M059J (cell line): ENCODE results near the gene PHTF2. TPM values are rescaled to one million over a fixed set of nuclear protein-coding genes. Genes with fewer than 3 reads are reported as not detected.

Source experiments
- DNase-seq: peaks from one replicate; pipeline ENCODE4 v3.0.0-alpha.2; 2012; ENCODE audit warnings: low read depth
- total RNA-seq: library from RNA; depleted of rRNA; stranded (reverse); fragments of >200 nt; shearing (Covaris generic); gene quantifications from 2 replicates; pipeline ENCODE4 v1.2.3, GENCODE V29; 2014

PHTF2 gene
- total RNA-seq, 1 experiment from 2014 or later, result 46.0 TPM

DNA sequence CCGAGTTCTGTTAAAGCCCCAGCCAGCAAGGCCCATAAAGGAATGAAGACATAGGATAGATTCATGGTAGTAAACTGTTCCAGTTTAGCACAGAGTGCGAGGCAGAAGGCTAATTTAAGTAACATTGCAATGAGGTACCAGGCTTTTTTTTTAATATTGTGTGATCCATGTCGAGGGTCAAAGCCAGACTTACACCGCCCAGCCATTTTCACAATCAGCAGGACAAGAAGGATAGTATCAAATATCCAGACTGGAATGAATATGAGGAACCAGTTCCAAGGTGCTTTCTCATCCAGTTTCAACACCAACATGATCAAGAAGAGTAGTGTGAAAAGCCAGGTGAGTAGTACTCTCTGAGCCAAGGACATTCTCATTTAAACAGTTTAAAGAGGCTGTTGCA is 4.6 kb upstream of the PHTF2 start:
- no peak for DNase-seq

DNA sequence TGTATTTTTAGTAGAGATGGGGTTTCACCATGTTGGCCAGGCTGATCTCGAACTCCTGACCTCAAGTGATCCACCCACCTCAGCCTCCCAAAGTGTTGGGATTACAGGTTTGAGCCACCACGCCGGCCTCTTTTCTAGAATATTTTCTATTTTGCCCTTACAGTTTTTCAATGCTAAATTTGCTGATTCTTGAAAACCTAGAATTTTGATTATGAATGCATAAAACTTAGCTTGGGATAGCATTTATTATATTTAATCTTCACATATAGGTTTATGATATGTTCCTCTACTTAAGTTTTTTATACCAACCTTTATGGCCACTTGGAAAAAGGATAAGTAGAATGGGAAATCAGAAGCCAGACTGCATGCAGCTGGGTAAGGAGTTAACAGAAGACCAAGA is 2.5 kb upstream of the PHTF2 start:
- DNase-seq, result no peak

DNA sequence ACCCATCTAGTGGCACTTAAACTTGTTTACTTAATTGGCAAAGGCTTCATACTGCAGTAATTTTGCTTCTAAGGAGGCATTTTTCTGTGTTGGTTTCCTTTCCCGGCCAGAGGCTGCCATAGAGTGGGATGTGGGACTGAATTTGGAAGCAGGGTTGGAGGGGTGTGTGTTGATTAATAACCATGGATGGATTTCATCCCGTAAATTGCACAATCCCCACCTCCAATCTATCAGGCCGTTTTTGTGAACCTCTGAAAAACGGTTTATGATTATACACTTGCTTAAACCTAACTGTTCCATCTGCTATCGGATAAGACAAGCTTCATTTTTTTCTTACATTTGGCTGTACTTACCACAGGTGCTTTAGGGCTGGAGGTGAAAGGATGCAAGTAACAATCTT is 1.6 kb upstream of the PHTF2 start:
- no peak for DNase-seq

DNA sequence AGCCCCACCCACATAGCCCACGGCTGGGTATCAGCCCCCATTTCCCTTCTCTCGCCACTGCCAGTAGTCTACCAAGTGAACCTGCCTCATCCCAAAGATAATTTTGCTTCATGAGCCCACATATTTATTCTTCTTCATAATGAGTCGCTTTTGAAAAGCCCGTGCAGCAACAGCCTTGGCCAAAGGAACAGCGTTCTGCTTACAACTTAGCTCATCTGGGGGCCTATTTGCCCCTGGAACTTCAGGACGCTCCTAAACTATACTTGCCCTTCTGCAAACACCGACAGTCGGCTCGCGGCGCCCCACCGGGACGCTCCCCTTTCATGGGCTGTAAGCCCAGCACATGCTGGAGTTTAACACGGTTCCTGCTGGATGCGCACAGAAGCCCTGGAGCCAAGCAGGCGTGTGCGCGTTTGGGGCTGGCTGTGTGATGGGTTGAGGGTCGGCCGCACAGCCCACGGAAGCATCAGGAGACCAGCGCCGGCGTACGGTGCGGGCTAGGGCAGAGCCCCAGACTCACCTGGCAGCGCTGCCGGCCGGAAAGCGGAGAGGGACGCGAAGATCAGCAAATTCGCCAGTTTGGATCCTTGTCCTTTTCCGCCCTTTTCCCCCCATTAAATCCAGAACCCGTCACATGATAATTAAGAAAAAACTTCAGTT is 709 bp upstream of the PHTF2 start:
- DNase-seq, result no peak

DNA sequence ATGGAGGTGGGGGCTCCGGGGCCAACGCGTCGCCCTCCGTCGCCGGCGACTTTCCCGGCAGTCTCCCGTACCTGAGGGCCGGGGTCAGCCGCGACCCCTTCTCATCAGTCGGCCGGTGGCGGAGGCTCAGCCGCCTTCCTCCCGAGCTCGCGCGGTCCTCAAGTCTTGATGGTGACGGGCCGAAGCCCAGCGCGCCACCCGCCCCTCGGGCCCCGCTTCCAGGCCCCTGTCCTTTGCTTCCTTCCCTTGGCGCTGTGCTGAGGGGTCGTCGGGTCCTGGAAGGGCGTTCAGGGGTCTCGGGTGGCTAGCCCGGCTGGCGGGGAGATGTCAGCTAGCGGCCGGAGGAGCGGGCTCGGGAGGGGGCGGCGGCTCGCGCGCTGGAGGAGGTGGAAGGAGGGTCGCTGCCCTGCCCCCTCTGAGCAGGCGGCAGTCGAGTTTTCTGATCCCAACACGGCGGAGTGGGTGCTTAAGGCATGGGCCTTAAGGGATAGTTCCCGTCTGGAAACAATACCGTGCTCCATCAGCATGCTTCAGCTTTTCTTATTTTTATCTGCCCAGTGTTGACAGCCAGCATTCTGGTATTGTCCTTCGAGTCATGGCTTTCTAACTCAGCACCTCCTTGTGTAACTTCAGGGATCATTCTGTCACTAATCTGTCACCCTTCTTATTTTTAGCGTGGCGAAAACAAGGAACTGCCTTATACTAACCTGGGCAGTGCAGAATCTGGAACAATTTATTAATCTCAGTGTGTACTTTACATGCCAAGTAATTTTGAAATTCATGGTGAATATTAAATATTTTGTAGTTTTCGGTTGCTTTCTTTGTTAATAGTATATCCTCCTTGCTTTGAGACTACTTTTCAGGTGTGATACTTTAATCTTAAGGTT is 748 bp downstream of the PHTF2 start:
- DNase-seq, result peak; percentile 49

DNA sequence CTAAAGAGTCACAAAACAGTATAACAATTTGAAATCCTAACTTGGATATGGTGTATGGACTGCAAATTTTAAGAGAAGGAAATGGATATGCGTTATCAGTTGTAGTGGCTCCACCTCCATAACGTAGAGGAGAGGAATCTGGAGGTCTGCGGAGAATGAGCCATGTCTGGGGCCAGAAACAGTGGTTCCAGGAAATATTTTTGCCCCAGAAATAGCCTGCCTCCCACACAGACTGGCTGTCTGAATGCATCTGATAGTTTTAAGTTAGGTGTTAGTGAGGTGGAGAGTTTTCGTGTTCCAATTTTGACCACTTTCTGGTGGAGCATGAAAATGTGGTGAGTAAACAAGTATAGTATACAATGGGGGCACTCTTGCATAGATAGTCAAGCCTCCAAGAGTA is 1.6 kb downstream of the PHTF2 start:
- DNase-seq, result no peak

DNA sequence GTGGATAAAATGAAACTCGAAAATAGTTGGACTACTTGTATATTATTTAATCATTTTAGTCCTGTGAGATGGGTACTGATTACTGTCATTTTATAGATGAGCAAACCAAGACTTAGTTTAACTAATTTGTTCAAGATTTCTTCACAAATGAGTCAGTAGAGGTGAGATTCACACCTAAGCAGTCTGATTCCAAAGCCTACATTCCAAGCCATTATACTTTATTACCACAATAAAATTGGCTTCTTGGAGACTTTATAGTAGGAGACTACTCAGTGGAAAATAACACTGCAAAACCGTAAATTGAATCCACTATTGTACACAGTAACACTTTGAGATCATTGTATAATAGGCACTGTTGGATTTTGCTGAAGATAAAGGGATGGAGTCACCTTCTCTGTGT is 2.2 kb downstream of the PHTF2 start:
- DNase-seq, result no peak

DNA sequence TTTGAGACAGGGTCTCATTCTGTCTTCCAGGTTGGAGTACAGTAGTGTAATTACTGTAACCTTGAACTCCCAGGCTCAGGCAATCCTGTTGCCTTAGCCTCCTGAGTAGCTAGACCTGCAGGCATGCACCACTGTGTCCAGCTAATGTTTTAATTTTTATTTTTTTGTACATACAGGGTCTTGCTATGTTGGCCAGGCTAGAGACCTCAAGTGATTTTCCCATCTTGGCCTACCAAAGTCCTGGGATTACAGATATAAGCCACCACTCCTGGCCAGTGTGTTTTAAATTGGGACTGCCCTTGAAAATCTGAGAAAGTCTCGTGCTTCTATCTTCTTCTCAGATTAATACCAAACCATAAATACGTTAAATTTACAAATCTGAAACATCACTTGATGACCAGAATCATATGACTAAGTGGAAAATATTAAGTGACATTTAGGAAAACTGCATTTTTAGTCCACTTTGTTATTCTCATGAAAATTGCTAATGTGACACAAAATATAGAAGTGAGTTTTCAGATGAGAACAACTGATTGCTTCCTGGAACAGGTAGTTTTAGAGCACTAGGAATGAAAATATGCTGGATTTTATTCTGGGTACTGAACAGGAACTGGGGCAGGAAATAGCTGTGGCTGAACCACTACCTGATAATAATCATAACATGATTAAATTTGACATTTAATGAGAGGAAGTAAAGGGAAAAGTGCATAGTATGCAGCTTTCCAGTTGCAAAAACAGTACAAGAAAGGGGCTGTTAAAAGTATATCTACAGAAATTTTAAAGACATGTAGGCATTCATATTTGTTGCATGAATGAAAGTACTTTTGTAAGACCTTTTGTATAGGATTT is 4.2 kb downstream of the PHTF2 start:
- peak; percentile 50 for DNase-seq

DNA sequence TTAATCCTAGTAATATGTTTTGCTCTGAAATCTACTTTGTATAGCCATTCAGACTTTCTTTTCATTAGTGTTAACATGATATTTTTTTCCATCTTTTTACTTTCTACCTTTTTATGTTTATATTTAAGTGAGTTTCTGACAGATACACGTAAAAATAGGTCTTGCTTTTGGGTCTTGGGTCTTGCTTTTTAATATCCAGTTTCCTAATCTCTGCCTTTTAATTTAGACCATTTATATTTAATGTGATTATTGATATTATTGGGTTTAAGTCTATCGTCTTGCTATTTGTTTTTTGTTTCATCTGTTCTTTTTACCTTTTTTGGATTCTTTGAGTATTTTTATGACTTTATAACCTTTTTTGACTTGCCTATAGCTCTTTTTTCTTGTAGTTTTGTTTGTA is 7.9 kb downstream of the PHTF2 start:
- no peak for DNase-seq

DNA sequence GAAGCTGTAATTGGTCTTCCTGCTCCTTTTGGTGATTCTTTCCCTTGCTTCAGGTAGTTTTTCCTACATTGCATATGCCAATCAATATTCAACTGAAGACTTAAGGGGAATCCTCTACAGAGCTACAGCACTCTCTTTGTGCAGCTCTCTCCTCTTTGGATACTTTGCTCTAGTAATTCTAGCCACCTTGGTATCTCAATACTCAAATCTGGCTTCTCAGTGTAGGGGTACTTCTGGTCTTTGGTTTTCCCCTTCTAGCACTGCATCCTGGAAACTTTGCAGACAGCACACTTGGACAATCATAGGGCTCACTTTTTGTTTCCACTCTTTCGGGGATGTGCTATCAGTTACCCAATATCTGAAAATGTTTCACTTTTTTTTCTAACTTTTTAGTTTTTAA is 9.9 kb downstream of the PHTF2 start:
- no peak for DNase-seq

DNA sequence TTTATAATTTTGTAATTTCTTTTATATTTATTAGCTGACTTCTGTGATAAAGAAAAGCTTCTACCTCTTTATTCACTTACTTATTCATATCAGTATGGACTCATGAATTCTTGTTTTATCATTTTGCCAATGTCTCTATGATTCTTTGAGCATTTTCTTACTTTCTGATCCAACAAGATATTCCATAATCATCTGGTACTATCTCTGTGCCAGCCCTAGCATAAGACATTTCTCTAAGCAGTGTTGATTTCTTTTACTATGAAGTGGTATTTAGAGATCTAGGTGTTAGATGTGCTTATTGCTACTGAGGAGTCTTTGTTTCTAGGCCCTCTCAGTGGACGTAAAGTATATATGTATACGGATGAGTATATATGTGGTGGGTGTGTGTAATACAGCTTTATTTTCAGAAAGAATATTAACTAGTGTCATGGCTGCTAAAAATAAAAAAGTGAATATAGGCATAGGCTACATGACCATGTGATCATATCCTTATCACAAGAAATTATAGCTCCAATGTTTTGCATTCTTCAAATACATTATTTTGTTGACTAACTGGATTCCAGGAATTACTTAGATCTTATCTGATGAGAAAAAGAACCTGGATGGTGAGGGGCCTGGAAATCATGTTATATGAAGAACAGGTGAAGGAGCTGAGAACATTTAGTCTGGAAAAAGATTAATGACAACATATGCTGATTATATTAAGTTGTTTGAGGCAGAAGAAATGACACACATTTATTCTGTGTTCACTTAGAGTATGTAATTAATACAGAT is 13.1 kb downstream of the PHTF2 start:
- DNase-seq, result peak; percentile 27

DNA sequence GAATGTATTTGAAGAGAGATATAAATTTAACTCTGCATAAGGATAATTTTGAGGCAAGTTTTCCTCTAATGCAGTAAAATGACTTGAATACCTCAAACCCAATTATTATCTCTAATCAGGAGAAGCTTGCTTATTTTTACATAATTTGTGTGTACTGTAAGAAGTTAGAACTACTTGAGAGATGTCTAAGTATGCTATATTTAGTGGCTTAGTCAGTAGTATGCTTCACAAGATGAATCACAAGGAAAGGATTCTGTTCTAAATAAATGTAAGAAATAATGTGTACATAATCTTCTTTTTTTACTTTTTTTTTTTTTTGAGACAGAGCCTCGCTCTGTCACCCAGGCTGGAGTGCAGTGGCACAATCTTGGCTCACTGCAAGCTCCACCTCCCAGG is 13.7 kb downstream of the PHTF2 start:
- peak; percentile 65 for DNase-seq

DNA sequence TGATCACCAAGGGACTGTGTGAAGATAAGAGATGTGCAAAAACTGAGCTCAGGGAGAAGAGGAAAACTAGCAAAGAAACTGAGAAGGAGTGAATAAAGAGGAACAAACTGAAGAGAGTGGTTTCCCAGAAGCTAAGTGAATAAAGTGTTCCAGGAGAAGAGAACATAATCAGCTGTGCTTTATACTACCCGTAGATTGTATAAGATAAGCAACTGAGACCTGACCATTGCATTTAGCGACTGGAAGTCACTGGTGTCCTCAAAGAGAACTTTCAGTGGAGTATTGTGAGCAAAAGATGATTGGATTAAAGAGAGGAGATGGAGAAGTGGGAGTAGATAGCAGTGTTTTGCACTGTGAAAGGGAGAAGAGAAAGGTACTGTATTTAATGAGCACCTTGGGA is 14.6 kb downstream of the PHTF2 start:
- DNase-seq, result no peak

DNA sequence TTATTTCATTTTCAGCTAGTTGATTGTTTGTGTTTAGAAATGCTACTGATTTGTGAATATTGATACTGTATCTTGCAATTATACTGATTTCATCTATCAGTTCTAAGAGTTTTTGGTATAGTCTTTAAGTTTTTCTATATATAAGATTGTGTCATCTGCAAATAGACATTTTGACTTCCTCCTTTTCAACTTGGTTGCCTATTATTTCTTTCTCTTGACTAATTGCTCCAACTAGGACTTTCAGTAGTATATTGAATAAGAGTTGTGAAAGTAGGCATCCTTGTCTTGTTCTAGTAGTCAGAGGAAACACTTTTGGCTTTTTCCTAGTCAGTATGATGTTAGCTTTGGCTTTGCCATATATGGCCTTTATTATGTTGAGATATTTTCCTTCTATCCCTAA is 20.4 kb downstream of the PHTF2 start:
- no peak for DNase-seq

DNA sequence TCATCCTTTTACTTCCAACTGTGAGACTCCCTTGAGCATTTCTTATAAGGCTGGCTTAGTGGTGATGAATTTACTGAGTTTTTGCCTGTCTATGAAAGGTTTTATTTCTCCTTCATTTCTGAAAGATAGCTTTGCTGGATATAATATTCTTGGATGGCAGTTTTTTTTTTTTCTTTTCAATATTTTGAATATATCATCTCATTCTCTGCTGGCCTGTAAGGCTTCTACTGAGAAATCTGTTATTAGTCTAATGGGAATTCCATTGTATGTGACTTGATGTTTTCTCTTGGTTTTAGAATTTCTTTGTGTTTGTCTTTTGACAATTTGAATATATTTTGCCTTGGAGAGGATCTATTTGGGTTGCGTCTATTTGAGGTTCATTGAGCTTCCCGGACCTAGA is 22.4 kb downstream of the PHTF2 start:
- DNase-seq, result no peak

DNA sequence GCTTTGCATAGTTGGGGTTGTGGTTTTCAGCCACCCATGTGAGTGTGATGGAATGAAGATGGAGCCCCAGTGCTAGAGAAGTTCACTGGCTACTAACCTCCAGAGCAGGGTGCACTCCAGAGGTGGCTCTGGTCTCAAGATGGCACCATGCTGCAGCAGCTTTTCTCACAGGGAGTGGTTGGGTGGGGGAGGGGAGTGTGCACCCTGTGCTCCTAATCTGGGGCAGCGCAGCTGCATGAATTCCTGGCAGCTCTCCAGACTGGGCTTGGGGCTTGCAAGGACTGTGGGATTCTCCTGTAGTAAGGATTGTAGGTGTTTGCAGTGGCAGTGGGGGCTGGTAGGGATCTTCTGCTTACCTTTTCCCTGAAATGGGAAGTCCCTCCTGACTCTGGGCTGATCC is 23.7 kb downstream of the PHTF2 start:
- DNase-seq, result no peak

DNA sequence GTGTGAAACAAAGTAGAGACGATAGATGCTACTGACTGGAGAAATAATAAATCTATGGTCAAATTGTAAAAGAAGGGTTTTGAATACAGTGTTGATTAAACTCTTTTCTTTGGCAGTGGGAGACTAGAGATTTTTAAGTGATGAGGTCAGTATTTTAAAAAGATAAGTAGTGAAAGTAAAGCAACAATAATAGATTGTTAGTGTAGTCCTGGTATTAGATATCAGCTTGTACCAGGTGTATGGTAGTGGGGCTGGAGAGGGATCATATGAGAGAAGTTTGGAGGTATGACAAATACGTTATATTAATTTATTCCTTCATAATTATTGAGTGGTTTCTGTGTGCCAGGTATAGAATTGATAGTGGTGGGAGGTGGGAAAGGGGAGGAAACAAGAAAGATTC is 25.2 kb downstream of the PHTF2 start:
- no peak for DNase-seq

DNA sequence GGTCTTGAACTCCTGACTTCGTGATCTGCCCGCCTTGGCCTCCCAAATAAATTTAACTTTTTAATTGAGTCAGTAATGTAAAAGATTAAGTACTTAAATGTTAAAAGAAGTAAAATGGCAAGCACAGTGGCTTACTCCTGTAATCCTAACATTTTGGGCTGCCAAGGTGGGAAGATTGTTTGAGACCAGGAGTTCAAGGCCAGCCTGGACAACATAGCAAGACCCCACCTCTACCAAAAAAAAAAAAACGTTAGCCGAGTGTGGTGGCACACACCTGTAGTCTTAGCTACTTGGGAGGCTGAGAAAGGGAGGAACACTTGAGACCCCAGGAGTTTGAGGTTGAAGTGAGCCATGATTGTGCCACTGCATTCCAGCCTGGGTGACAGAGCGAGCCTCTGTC is 26.1 kb downstream of the PHTF2 start:
- DNase-seq, result no peak

DNA sequence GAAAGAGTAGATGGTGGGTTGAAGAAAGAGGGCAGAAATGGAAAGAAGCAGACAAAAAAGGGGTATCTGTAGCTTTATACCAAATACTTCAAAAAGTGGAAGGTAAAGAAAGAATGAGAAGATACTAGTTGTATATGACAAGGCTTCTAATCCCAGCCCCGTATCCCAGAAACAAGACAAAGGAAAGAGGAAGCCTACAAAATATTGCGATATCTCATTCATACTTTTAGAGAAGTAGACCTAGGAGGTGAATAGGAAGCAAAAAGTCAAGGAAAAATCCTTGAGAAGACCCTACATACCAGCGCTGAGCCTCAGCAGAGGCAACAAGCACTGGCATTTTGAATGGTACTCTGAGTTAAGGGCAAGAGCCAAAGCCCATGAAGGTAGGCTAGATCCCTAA is 26.6 kb downstream of the PHTF2 start:
- no peak for DNase-seq

DNA sequence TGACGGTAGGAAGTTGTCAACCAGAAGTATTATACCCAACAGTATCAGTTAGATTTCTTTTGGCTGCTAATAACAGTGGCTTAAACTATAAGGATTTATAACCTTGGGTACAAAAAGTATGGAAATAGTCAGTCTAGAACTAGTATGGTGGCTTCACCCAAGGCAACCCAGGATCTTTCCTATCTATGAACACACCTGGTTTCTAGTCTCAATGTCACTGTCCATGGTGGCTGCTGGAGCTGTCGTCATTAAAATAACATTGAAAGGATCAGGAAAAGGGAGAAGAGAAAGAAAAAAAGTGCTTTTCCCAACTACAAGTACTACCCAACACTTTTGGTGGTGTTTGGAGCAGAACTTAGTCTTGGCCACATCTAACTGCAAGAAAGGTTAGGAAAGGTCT is 27.7 kb downstream of the PHTF2 start:
- no peak for DNase-seq

DNA sequence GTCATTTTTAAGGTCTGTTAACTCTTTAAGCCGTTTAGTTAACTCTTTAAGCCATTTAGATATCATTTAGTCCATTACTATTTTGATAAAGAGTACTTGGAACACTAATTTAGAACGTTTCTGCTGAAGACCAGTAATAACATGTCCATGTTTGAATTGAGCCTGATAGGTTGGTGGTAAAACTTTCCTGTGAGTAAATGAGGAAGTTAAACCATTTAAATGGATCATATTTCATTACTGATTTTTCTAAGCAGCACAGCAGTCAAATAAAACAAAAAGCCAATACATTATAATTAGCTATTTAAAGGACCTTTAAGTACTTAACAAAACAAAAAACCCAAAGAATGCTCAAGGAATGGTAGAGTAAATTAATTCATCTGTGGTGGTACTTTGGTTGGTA is 29.4 kb downstream of the PHTF2 start:
- DNase-seq, result no peak
